NOMO-1 treated with DMSO at 0.1 percent for 48 hours (cell line): Measurements from ENCODE around the gene DDX1.

ENCODE experiments used
- DNase-seq: peaks from one replicate; lab custom pipeline; 2025; ENCODE audit not compliant: unreplicated experiment; lab: John Stamatoyannopoulos, UW

Gene DDX1

GRCh38 chr2:15658911-15659310 is 67.2 kb downstream of the DDX1 start:
- no peak for DNase-seq

DNA sequence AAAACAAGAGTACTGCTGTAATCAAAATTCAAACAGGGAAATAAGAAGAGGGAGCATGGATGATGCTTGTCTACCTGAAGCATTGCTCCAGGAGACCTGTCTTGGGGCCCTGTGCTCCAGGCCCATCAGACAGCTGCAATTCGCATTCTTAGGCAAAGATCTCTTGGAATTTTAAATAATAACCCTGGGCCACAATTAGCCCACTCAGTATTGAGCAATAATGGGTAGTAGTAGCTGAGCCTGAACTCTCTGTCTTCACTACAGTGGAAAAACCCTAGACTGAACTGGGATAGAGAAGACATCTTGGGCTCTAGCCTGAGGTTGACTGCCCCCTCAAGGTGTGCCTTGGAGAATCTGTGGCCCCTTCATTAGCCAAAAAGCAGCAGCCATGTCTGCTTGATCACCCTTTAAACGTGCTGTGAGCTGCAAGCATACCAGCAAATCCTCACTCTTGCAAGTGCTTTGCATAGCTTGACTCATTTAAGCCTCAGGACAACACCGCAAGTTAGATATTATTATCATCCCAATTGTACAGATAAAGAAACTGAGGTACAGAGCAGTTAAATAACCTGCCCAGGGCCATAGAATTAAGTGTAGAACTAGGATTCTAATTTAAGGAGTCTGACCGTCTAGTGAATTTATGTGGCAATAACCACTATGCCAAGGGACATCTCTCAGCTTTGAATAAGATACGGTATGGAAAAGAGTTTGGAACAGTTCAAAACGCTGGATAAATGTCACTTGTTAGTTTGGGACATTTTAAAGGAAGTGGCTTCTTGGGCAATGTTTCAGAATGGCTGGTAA is 69.0 kb downstream of the DDX1 start:
- no peak for DNase-seq

- no peak for DNase-seq
These were observed 69.6 kb downstream of the DDX1 start for GRCh38 chr2:15661295-15661569.

DNA sequence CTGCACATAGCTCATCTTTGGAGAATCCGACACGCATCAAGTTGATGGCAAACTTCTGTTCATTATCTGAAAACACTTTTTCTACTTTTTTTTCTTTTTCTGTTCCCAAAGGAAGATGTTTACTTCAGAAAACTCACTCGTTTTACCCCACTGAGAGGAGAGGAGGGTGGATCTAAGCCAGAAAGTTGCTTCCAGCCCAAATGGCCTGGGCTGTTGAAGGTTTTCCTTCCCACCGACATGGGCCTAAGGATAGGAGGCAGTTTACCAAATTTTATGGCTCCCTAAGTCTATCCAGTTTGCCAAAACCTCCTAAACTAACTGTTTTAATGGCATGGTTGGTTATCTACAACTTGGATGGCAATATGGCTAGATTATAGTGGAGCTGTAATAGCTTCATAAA is 70.4 kb downstream of the DDX1 start:
- DNase-seq = no peak

DNA sequence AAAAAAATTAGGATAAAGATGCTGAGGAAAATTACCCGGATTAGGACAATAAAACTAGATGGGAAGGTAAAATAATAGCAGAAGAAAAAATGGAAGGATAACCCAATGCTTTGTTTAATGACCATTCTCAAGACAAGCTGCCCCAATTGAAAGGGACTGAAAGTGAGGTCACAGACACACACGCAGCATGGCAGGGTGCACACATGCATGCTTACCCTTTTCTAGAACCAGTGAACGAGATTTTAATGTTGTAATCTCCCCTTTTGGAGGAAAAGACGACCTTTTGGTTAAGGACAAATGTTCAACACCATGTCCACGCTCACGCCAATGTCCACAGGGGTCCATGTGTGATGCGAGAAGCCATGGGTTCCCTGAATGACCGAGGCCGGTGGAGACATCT is 70.9 kb downstream of the DDX1 start:
- DNase-seq = no peak

DNA sequence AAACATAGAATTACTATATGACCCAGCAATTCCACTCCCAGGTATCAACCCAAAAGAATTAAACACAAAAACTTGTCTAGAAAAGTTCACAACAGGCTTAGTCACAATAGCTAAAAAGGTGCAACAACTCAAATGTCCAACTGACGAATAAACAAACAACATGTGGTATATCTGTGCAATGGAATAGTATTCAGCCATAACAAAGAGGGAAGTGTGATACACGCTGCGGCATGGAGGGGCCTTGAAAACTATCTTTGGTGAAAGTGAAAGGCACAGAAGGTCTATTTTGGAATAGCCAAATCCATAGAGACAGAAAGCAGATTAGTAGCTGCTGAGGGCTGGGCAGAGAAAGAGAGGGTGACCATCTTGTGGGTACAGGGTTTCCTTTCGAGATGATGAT is 72.1 kb downstream of the DDX1 start:
- DNase-seq = no peak

- DNase-seq = no peak
These were observed 72.8 kb downstream of the DDX1 start for GRCh38 chr2:15664273-15665066.

DNA sequence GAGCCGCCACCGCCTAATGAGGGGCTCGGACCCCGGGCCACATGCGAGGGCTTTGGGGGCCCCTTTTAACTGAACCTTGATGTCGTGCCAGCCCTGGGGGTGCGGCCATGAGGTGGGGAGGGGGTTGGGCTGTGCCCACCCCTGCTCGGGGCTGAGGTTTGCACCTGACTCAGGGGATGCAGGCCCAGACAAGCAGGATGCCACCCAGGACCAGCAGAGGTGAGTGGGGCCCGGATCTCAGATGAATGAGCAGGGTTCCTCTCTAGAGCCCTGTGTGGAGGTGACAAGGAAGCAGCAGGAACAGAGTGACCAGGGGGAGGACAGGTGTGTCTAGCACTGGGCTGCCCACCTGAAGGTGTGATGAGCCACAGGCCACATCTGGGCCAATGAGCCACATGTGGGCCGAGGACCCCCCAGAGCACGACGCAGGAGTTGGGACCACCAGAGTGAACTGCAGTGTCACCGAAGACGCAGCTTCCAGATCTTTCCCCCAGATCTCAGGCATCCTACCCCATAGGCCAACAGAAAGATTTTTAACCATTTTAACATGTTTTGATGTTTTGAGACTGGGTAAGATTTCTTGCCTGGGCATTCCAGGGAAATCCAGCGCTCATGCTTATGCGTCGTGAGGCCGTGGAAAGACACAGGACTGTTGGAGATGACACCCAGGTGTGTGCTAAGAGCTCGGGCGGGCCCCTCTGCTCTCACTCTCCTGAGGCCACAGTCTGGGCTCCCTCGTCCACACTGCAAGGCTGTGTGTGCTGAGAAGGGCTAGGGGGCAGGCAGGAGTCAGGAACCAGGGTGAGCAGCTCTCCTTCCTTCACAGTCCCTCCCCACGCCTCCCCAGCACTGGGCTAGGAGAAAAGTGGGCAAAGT is 73.6 kb downstream of the DDX1 start:
- no peak for DNase-seq

DNA sequence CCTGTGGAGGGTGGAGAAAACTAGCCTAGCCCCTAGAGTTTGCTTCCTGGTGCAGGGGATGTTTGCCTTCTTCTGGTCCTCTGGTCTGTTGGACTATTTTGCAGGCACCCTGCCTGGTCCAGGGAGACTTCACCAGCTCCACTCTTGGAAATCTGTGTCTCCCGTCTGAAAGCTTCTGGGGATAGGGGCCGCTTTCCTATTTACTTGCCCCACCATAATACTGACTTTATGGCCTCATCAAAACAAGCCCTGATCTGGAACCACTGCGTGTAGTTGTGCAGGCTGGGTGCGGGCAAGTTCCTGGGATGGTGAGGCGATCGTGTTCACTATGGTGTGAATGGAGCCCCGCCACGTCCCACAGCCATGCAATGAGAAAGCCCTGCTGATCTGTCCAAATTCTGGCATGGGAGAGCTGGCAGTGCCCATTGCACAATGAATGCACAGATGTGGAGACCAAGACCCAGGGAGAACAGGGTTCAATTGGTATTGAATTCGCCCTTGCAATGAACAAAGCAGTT is 74.3 kb downstream of the DDX1 start:
- no peak for DNase-seq

DNA sequence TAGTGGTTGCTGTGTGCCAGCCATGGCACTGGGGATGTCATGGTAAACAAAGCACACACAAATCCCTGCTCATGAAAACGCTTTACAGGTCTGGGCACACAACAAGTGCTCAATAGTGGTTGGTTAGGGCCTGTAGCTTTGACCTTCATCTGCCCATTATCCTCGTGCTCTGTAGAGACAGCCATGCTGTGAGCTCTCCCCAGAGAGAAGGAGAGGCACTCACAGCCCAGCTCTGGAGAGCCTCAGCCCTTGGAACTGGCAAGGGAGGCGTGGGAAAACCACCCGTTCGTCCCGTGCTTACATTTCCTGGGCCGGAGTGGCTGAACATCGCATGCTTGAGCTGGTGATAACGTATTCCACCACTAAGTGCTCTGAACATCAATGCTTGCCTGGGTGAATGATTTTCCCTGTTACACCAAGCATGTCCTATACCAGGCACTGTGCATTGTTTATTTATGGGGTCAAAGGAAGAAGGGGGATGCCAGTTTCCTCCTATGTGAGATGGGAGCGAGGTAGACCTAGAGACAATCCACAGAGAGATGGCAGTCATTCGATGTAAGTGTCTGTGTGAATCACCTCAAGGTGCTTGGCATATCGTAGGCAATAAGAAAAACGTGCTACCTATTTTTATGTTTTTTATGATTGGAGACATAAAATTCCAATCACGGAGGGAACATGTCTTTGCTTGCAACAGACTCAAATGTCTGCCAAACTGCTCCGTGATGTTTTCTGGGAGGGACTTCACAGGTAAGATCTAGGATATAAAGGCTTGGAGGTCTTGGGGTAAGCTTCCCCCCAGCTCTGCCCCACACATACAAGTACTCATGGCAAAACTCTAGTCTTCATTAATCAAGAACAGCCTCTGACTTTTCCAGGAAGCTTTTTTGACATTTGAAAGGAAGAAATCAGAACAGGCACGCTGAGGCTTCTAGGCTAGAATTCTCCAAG is 75.5 kb downstream of the DDX1 start:
- DNase-seq = no peak

DNA sequence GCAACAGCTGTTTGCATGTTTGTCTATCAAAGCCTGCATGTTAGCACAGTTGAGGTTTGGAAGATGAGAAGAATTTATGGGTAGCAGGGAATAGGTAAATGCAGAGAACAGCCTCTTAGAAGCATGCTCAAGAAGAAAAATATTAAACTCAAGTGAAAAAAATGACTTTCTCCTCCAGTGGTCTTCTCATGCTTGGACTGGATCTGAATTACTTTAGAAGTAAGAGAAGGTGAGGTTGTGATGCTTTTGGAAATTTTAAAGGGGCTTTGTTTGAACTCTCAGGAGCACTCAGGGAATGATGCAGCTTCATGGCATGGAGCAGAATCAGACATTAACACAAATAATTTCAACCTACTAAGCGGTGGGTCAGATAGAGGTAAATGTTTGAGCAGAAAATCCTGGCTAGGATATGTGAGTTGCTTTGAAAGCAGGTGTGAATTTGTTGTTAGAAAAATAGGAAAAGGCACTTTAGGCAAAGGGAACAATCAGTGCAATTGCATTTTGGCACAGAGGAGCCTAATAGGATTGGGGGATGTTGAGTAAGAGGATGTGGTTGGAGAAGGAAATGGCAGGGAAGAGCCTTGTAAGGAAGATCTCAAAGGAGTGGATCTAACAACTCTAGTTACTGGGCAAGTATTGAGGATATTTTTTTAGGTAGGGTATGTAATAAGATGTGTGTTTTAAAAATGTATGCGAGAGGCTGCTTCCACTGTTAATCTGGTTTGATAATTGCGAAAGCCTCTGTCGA is 76.3 kb downstream of the DDX1 start:
- no peak for DNase-seq

GRCh38 chr2:15668611-15669305 is 77.1 kb downstream of the DDX1 start:
- DNase-seq = no peak

DNA sequence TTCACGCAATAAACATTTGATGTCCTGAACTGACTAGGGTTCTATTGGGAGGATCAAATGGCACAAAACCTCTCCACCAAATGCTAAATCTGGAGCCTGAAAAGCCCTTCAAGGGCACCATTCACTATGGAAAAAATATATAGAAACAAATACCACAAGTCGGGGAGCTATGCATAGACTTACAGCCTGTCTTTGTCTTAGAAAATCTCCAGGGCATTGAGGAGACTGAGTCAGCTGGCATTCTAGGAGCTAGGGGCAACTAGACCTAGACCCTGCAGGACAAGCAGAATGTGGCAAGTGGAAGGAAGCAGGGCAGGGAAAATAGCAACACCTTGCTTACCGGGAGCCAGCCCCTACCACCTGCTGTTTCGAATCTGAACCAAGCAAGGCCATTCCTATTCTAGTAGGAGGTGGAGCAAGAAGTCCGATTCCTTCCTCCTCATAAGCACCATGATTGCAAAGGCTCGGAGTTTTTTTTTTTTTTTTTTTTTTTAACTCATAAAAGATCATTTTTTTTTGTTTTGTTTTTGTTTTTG is 77.8 kb downstream of the DDX1 start:
- no peak for DNase-seq

DNA sequence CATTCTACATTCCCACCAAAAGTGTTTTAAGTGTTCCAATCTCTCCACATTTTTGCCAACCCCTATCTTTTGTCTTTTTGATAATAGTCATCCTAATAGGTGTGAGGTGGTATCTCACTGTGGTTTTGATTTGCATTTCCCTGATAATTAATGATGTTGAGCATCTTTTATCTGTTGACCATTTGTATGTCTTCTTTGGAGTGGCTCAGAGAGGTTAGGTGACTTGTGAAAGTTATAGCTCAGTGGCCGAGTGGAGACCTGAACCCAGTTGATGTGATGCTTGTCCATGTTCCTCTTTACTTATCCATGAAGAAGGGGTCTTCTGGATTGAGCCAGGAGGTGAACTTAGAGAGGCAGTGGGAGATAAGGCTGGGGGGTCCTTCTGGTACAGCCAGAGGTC is 78.8 kb downstream of the DDX1 start:
- no peak for DNase-seq

DNA sequence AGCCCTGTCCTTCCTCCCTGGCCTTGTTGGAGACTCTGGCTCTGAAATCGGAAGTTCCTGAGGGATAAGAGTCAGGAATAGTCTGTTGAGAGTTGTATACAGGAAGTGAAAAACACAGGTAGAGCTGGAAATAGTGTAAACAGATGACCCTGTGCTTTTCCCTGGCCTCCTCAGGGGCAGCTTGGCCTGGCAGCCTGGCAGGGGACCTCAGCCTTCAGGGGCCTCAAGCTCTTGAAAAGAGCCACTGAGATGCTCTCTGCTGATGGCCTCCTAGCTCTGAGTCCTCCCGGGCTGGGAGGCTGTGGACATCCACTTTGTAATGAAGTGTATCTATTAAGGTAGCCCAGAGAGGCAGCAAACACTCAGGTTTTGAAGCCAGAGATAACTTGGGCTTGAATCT is 79.3 kb downstream of the DDX1 start:
- no peak for DNase-seq

DNA sequence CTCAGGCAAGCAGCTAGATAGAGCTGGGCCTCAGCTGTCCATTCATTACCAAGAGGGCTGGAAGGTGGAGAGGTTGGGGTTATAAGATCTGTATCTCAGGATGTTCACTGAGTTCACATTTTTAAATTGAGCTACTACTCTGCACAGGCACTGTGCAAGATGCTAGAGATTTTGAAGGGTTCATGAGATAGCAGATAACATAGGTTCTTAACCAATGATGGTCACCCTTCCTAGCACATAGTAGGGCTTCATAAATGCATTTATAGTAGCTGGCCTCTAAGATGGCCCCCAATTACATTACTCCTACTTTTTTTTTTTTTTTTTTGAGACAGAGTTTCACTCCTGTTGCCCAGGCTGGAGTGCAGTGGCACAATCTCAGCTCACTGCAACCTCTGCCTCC is 79.7 kb downstream of the DDX1 start:
- DNase-seq = no peak

GRCh38 chr2:15671842-15672815 is 80.5 kb downstream of the DDX1 start:
- DNase-seq = no peak
